ENCODE data around the gene ITGA11. TPM values are rescaled to one million over a fixed set of nuclear protein-coding genes. Genes with fewer than 3 reads are reported as not detected.

ITGA11 gene
- total RNA-seq, 1 donor from 2014 or later = 0.92 TPM

GRCh38 chr15:68289621-68290352 is 142.2 kb downstream of the ITGA11 start:
- Mint-ChIP-seq H3K27me3 (no peaks in the 10 kb centered on the region), H3K36me3 (peaks cover 53% of the 10 kb centered on the region), H3K4me1 (ENCODE audit: unreplicated experiment) (peaks cover 15% of the 10 kb centered on the region), H3K27ac (no peak overlapping the region), H3K4me3 (no peak overlapping the region), H3K9me3 (no peaks in the 10 kb centered on the region)
- no peak for DNase-seq (ENCODE audit: extremely low spot score, unreplicated experiment)
- TF ChIP-seq CTCF (conservative IDR thresholded peaks at IDR 0.05) = no peak

GRCh38 chr15:68289057-68289456 is 142.9 kb downstream of the ITGA11 start:
- DNase-seq (ENCODE audit: extremely low spot score, unreplicated experiment) = no peak
- Mint-ChIP-seq H3K36me3 (peaks cover 57% of the 10 kb centered on the region), H3K27me3 (no peaks in the 10 kb centered on the region), H3K9me3 (no peaks in the 10 kb centered on the region), H3K4me1 (ENCODE audit: unreplicated experiment) (peaks cover 11% of the 10 kb centered on the region), H3K4me3 (no peak overlapping the region), H3K27ac (no peak overlapping the region)
- TF ChIP-seq CTCF (conservative IDR thresholded peaks at IDR 0.05) = no peak

GRCh38 chr15:68286256-68286655 is 145.7 kb downstream of the ITGA11 start:
- no peak for DNase-seq (ENCODE audit: extremely low spot score, unreplicated experiment)
- no peak overlapping the region for H3K27ac Mint-ChIP-seq
- H3K9me3 Mint-ChIP-seq = no peaks in the 10 kb centered on the region
- H3K4me3 Mint-ChIP-seq = no peak overlapping the region
- no peaks in the 10 kb centered on the region for H3K27me3 Mint-ChIP-seq
- H3K4me1 Mint-ChIP-seq (ENCODE audit: unreplicated experiment) = peaks cover 19% of the 10 kb centered on the region
- peaks cover 48% of the 10 kb centered on the region for H3K36me3 Mint-ChIP-seq
- TF ChIP-seq CTCF (conservative IDR thresholded peaks at IDR 0.05) = no peak

GRCh38 chr15:68285259-68285980 is 146.5 kb downstream of the ITGA11 start:
- peak overlapping the region; percentile 26 for H3K27ac Mint-ChIP-seq
- peaks cover 45% of the 10 kb centered on the region for H3K36me3 Mint-ChIP-seq
- H3K4me3 Mint-ChIP-seq = no peak overlapping the region
- peaks cover 27% of the 10 kb centered on the region for H3K4me1 Mint-ChIP-seq (ENCODE audit: unreplicated experiment)
- no peak for DNase-seq (ENCODE audit: extremely low spot score, unreplicated experiment)
- no peaks in the 10 kb centered on the region for H3K27me3 Mint-ChIP-seq
- TF ChIP-seq CTCF (conservative IDR thresholded peaks at IDR 0.05) = no peak
- H3K9me3 Mint-ChIP-seq = no peaks in the 10 kb centered on the region

- TF ChIP-seq CTCF (conservative IDR thresholded peaks at IDR 0.05) = no peak
- Mint-ChIP-seq H3K36me3 (peaks cover 45% of the 10 kb centered on the region), H3K27ac (no peak overlapping the region), H3K9me3 (no peaks in the 10 kb centered on the region), H3K4me3 (no peak overlapping the region), H3K4me1 (ENCODE audit: unreplicated experiment) (peaks cover 34% of the 10 kb centered on the region), H3K27me3 (no peaks in the 10 kb centered on the region)
- no peak for DNase-seq (ENCODE audit: extremely low spot score, unreplicated experiment)
Measured at GRCh38 chr15:68284616-68285258, 147.2 kb downstream of the ITGA11 start.
